ENCODE results near the gene DIS3L2.

GRCh38 chr2:232038251-232038880 lies 76.9 kb downstream of the DIS3L2 start:
- TF ChIP-seq, protein P1, sequence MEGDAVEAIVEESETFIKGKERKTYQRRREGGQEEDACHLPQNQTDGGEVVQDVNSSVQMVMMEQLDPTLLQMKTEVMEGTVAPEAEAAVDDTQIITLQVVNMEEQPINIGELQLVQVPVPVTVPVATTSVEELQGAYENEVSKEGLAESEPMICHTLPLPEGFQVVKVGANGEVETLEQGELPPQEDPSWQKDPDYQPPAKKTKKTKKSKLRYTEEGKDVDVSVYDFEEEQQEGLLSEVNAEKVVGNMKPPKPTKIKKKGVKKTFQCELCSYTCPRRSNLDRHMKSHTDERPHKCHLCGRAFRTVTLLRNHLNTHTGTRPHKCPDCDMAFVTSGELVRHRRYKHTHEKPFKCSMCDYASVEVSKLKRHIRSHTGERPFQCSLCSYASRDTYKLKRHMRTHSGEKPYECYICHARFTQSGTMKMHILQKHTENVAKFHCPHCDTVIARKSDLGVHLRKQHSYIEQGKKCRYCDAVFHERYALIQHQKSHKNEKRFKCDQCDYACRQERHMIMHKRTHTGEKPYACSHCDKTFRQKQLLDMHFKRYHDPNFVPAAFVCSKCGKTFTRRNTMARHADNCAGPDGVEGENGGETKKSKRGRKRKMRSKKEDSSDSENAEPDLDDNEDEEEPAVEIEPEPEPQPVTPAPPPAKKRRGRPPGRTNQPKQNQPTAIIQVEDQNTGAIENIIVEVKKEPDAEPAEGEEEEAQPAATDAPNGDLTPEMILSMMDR (IDR thresholded peaks at IDR 0.05 in 8 of 11, conservative IDR thresholded peaks at IDR 0.05 in 3 of 11): no peak
- TF ChIP-seq POLR2AphosphoS5 (IDR thresholded peaks at IDR 0.05): no peak
